ENCODE results near the gene KBTBD13. TPM values are rescaled to one million over a fixed set of nuclear protein-coding genes. Genes with fewer than 3 reads are reported as not detected.

KBTBD13 gene
- total RNA-seq, 2 donors from 2014 or later: 2.6 to 4.4 TPM

DNA sequence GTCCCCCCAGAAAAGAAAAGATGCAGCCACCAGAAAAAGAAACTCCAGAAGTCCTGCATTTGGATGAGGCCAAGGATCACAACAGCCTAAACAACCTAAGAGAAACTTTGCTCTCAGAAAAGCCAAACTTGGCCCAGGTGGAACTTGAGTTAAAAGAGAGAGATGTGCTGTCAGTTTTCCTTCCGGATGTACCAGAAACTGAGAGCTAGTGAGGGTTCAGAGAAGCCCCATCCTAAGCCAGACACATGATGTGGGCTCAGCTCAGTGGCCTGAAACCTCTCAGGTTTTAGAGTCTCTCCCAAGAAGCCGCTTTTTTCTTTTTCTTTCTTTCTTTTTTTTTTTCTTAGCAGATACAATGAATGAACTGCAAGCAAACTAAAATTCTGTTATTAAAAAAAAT, 23.6 kb upstream of the KBTBD13 start:
- Histone ChIP-seq H3K4me3 (no peak overlapping the region), H3K27me3 (no peaks in the 10 kb centered on the region), H3K9me3 (no peaks in the 10 kb centered on the region), H3K27ac (no peak overlapping the region), H3K36me3 (peaks cover 52% of the 10 kb centered on the region), H3K4me1 (peaks cover 0 to 36% of the 10 kb centered on the region in 2 donors)
- TF ChIP-seq, protein P1, sequence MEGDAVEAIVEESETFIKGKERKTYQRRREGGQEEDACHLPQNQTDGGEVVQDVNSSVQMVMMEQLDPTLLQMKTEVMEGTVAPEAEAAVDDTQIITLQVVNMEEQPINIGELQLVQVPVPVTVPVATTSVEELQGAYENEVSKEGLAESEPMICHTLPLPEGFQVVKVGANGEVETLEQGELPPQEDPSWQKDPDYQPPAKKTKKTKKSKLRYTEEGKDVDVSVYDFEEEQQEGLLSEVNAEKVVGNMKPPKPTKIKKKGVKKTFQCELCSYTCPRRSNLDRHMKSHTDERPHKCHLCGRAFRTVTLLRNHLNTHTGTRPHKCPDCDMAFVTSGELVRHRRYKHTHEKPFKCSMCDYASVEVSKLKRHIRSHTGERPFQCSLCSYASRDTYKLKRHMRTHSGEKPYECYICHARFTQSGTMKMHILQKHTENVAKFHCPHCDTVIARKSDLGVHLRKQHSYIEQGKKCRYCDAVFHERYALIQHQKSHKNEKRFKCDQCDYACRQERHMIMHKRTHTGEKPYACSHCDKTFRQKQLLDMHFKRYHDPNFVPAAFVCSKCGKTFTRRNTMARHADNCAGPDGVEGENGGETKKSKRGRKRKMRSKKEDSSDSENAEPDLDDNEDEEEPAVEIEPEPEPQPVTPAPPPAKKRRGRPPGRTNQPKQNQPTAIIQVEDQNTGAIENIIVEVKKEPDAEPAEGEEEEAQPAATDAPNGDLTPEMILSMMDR (IDR thresholded peaks at IDR 0.05): no peak
- DNase-seq (ENCODE audit: low spot score): no peak

DNA sequence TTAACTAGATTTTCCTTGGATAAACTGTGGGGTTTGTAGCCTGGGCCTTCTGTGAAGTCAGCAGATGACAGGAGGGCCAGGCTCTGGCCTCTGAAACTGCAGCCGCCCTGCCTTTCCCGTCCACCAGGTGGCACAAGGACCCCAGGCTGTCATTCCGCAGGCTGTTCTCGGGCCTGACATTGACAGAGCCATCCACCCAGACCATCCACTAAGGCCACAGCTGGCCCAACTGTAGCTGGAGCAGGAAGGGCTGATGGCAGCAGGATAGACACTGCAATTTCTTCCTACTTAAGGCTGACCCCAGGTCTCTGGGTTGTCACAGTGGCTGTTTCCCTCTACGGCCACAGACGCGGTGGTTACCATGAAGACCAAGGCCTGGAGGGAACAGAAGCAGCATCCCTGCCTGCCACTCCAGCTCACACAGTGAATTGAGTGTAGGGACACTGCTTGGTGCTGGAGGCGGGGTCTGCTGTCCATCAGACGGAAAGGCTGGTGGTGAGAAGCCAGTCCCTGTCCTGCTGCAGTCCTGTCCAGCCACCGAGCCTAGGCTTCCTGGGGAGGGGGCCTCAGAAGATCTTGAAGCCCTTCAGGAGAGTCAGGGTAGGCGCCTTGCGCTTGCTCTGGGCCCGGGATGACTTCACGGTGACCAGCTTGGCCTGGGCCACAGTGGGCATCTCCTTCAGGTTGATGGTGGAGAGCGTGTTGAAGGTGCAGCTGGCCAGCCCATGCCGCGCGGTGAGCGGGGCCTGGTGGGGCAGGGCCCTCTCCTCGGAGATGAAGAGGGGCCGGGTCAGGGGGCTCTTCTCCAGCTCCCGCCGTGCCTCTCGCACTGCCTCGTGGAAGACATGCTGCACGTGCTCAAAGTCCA, 22.0 kb upstream of the KBTBD13 start:
- Histone ChIP-seq H3K36me3 (peaks cover 68% of the 10 kb centered on the region), H3K4me3 (no peak overlapping the region), H3K9me3 (no peaks in the 10 kb centered on the region), H3K4me1 (peaks cover 1 to 37% of the 10 kb centered on the region in 2 donors), H3K27me3 (no peaks in the 10 kb centered on the region), H3K27ac (peak overlapping the region; percentile 67 to 98)
- peak; percentile 81 for DNase-seq (ENCODE audit: low spot score)
- TF ChIP-seq, protein P1 (IDR thresholded peaks at IDR 0.05): peak; percentile 75 to 95

DNA sequence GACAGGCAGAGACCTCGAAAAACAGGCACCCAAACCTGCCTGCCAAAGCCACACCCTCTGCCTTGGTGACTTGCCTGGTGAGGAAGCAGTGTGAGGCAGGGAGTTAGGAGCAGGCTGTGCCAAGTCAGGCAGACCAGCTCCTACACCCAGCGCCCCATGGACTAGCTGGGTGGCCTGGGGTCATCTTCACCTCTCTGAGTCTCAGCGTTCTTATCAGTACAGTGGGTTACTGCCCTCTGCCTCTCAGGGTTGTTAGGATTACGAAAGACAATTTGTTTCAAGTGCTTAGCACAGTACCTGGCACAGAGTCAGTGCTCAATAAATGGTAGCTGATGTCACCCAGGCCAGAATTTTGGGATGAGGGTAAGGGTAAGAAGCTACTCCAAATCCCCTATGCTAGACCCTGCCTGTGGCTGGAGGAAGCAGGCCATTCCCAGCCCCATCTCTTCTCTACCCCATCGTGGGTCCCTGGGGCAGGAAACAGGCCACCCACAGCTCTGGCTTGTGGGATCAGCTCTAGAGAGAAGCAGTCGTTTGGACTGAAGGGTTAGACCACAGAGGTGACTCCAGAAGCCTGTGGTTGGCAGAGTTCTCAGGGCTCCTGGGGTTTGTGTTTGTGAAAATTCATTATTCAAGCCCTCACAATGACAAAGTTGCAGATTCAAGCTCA, 21.2 kb upstream of the KBTBD13 start:
- no peaks in the 10 kb centered on the region for H3K27me3 ChIP-seq
- DNase-seq (ENCODE audit: low spot score): no peak
- peaks cover 4 to 42% of the 10 kb centered on the region in 2 donors for H3K4me1 ChIP-seq
- peaks cover 73% of the 10 kb centered on the region for H3K36me3 ChIP-seq
- TF ChIP-seq, protein P1 (IDR thresholded peaks at IDR 0.05): no peak
- no peak overlapping the region for H3K4me3 ChIP-seq
- H3K27ac ChIP-seq: peak overlapping the region; percentile 67 to 98
- H3K9me3 ChIP-seq: no peaks in the 10 kb centered on the region

DNA sequence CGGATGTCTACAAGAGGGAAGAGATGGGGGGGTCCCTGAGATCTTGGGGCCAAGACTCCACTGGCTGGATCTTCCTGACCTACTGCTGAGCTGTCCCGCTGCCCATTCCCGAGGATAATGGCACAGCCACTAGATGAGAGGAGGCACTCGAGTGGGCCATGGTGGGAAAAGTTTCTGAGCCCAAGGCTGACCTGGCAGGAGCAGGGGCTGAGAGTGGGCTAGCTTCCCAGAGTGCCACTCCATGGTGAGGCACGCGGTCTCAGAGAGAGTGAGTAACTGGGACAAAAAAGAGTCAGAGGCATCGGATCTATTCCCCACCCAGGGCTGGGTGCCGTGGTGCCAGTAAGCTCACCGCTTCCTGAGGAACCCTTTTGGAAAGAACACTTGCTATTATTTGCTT, 20.4 kb upstream of the KBTBD13 start:
- H3K27ac ChIP-seq: peak overlapping the region; percentile 67 to 98
- H3K9me3 ChIP-seq: no peaks in the 10 kb centered on the region
- TF ChIP-seq, protein P1 (IDR thresholded peaks at IDR 0.05): no peak
- no peak for DNase-seq (ENCODE audit: low spot score)
- peaks cover 4 to 49% of the 10 kb centered on the region in 2 donors for H3K4me1 ChIP-seq
- H3K4me3 ChIP-seq: no peak overlapping the region
- peaks cover 73% of the 10 kb centered on the region for H3K36me3 ChIP-seq
- no peaks in the 10 kb centered on the region for H3K27me3 ChIP-seq

DNA sequence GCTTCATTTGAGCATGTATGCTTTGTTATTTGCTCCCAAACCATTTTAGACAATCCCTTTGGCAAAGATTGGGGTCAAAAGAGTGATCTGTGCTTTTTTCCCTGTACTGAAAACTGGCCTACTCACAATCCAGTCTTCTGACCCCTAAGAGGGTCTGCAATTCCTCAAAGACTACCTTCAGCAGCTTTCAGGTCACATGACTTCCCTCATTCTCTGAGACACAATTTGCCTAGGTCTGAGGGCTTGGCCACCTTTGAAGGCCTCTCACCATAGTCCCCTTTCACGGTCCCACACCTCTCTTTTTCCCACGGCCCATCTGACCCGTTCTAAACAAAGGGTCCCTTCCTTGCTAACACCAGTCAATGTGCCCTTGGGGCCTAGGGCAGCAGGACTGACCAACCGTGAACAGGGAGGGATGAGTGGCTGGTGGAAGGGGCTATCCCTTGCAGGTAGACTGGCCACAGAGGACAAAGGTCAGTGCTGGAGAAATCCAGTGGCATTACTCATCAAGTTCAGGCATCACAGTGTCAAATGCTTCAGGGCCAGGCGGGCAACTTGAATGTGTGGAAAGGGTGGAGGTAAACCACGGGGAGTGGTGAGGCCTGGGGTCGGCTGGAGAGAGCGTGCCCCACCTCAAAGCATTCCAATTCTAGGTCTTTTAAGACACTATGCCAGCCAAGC, 19.5 kb upstream of the KBTBD13 start:
- no peaks in the 10 kb centered on the region for H3K27me3 ChIP-seq

More for the DNA sequence above, 19.5 kb upstream of the KBTBD13 start:
- Histone ChIP-seq H3K27ac (peak overlapping the region; percentile 12 to 98), H3K9me3 (no peaks in the 10 kb centered on the region), H3K36me3 (peaks cover 73% of the 10 kb centered on the region), H3K4me1 (peaks cover 4 to 57% of the 10 kb centered on the region in 2 donors), H3K4me3 (no peak overlapping the region)
- no peak for DNase-seq (ENCODE audit: low spot score)
- TF ChIP-seq, protein P1 (IDR thresholded peaks at IDR 0.05): no peak

Data from right atrium auricular region (tissue), 2 donors.